GM23338 (cell line): ENCODE measurements around the gene CTDSP2. TPM values are rescaled to one million over a fixed set of nuclear protein-coding genes. Genes with fewer than 3 reads are reported as not detected.

Experiments
- ATAC-seq: fragments of 200-7000 bp; cut with Tn5 transposase; 3 replicates; pipeline ENCODE4 v1.9.1; 2020
- DNase-seq: peaks from one replicate; pipeline ENCODE4 v3.0.0-alpha.2; 2015; ENCODE audit warnings: low spot score
- H2AFZ ChIP-seq: fragments of 200-600 bp; sonication (generic); 2 replicates; pipeline ENCODE4 v1.8.0; 2016; ENCODE audit warnings: antibody characterized with exemption, mild to moderate bottlenecking, moderate library complexity
- H3F3A ChIP-seq: fragments of 200-600 bp; sonication (generic); replicated peaks from 2 replicates; pipeline ENCODE4 v1.8.0; 2017; ENCODE audit warnings: antibody characterized with exemption, mixed run types, low read depth
- H3K27ac ChIP-seq: fragments of 200-600 bp; sonication (generic); 2 replicates; pipeline ENCODE4 v1.6.1; 2016; ENCODE audit warnings: low read depth
- H3K27me3 ChIP-seq: fragments of 200-600 bp; sonication (generic); 2 replicates; pipeline ENCODE4 v1.8.0; 2016; ENCODE audit warnings: mild to moderate bottlenecking, mixed run types, moderate library complexity; ENCODE audit not compliant: insufficient read depth
- H3K36me3 ChIP-seq: fragments of 200-600 bp; sonication (generic); 2 replicates; pipeline ENCODE4 v1.8.0; 2016; ENCODE audit warnings: mild to moderate bottlenecking; ENCODE audit not compliant: insufficient read depth
- H3K4me1 ChIP-seq: fragments of 200-600 bp; sonication (generic); 2 replicates; pipeline ENCODE4 v1.8.0; 2016; ENCODE audit warnings: mild to moderate bottlenecking, moderate library complexity; ENCODE audit not compliant: insufficient read depth
- H3K4me2 ChIP-seq: fragments of 200-600 bp; sonication (generic); 2 replicates; pipeline ENCODE4 v1.7.1; 2017; ENCODE audit warnings: mixed run types
- H3K4me3 ChIP-seq: fragments of 200-600 bp; sonication (generic); 2 replicates; pipeline ENCODE4 v1.6.1; 2016; ENCODE audit warnings: mixed run types
- H3K79me2 ChIP-seq: fragments of 200-600 bp; sonication (generic); replicated peaks from 2 replicates; pipeline ENCODE4 v1.8.0; 2017; ENCODE audit warnings: mild to moderate bottlenecking; ENCODE audit not compliant: insufficient read depth
- H3K9me2 ChIP-seq: fragments of 200-600 bp; sonication (generic); 2 replicates; pipeline ENCODE4 v1.8.0; 2017; ENCODE audit not compliant: insufficient read depth
- H4K20me1 ChIP-seq: fragments of 200-600 bp; sonication (generic); replicated peaks from 2 replicates; pipeline ENCODE4 v1.8.0; 2017; ENCODE audit warnings: mild to moderate bottlenecking; ENCODE audit not compliant: insufficient read depth
- H3K27ac Mint-ChIP-seq: 2 replicates; pipeline ENCODE4 v1.8.0; 2020; ENCODE audit warnings: inconsistent platforms, mild to moderate bottlenecking, moderate library complexity, mixed read lengths
- H3K27me3 Mint-ChIP-seq: 3 replicates; pipeline ENCODE4 v1.8.0; 2022; ENCODE audit warnings: low read depth, mild to moderate bottlenecking, moderate library complexity, mixed read lengths, inconsistent platforms; ENCODE audit not compliant: insufficient read depth, poor library complexity
- H3K36me3 Mint-ChIP-seq: 3 replicates; pipeline ENCODE4 v1.8.0; 2021; ENCODE audit warnings: low read depth, mild to moderate bottlenecking, inconsistent platforms, moderate library complexity, mixed read lengths
- H3K4me1 Mint-ChIP-seq: 3 replicates; pipeline ENCODE4 v1.8.0; 2020; ENCODE audit warnings: mild to moderate bottlenecking, inconsistent platforms, mixed read lengths
- H3K4me3 Mint-ChIP-seq: 3 replicates; pipeline ENCODE4 v1.8.0; 2021; ENCODE audit warnings: moderate library complexity, mild to moderate bottlenecking, inconsistent platforms, mixed read lengths
- H3K9me3 Mint-ChIP-seq: 3 replicates; pipeline ENCODE4 v1.8.0; 2020; ENCODE audit warnings: moderate library complexity, mild to moderate bottlenecking, inconsistent platforms, mixed read lengths
- CREB1 ChIP-seq: fragments of 250-450 bp; sonication (Bioruptor Pico); IDR thresholded peaks from 2 replicates; pipeline ENCODE4 v1.5.0; 2020; ENCODE audit warnings: low read depth, mild to moderate bottlenecking, moderate library complexity
- EZH2 ChIP-seq: fragments of 200-600 bp; sonication (generic); IDR thresholded peaks from one replicate; pipeline ENCODE4 v1.8.0; 2017; ENCODE audit warnings: antibody characterized with exemption, mild to moderate bottlenecking, low read depth; ENCODE audit not compliant: unreplicated experiment
- EZH2phosphoT487 ChIP-seq: fragments of 200-600 bp; sonication (generic); IDR thresholded peaks from one replicate; pipeline ENCODE4 v1.8.1; 2018; ENCODE audit warnings: antibody characterized with exemption; ENCODE audit not compliant: unreplicated experiment
- JUNB ChIP-seq: IDR thresholded peaks from one replicate; pipeline ENCODE4 v1.6.1; 2016; ENCODE audit warnings: antibody characterized with exemption; ENCODE audit not compliant: unreplicated experiment
- NANOG ChIP-seq: IDR thresholded peaks from 2 replicates; pipeline ENCODE4 v1.6.1; 2016; ENCODE audit warnings: antibody characterized with exemption, borderline replicate concordance
- POLR2AphosphoS5 ChIP-seq: IDR thresholded peaks from 2 replicates; pipeline ENCODE4 v1.6.1; 2016; ENCODE audit warnings: antibody characterized with exemption, low read depth
- polyA plus RNA-seq: library from polyadenylated mRNA; unstranded; fragments of >200 nt; fragmentation: Nextera tagmentation; extraction: Ambion mirVana; gene quantifications from 2 replicates; pipeline ENCODE4 v1.2.1, GENCODE V29; 2016
- total RNA-seq: library from RNA; depleted of rRNA; stranded (reverse); fragments of >200 nt; shearing (Covaris generic); gene quantifications from 2 replicates; pipeline ENCODE4 v1.2.3, GENCODE V29; 2014
- TF ChIP-seq, protein P1 (sequence below): IDR thresholded peaks from one replicate; pipeline ENCODE4 v1.6.1; 2018; ENCODE audit warnings: antibody characterized with exemption; ENCODE audit not compliant: unreplicated experiment
- TF ChIP-seq, protein P2 (sequence below), 2 experiments: fragments of 200-600 bp in 1 of 2; sonication (generic) in 1 of 2; conservative IDR thresholded peaks; 2 replicates each; pipeline versions ENCODE4 v1.5.1 to v1.6.1; 2016 to 2017; ENCODE audit warnings: antibody characterized with exemption in 2 of 2, low read depth in 2 of 2, mild to moderate bottlenecking in 2 of 2, moderate library complexity in 1 of 2
- TF ChIP-seq, protein P3 (sequence below): IDR thresholded peaks from 2 replicates; pipeline ENCODE4 v1.6.1; 2016; ENCODE audit warnings: antibody characterized with exemption

The CTDSP2 gene
- total and polyA plus RNA-seq, 2 experiments from 2014 or later, result 22.8 to 81.9 TPM

DNA sequence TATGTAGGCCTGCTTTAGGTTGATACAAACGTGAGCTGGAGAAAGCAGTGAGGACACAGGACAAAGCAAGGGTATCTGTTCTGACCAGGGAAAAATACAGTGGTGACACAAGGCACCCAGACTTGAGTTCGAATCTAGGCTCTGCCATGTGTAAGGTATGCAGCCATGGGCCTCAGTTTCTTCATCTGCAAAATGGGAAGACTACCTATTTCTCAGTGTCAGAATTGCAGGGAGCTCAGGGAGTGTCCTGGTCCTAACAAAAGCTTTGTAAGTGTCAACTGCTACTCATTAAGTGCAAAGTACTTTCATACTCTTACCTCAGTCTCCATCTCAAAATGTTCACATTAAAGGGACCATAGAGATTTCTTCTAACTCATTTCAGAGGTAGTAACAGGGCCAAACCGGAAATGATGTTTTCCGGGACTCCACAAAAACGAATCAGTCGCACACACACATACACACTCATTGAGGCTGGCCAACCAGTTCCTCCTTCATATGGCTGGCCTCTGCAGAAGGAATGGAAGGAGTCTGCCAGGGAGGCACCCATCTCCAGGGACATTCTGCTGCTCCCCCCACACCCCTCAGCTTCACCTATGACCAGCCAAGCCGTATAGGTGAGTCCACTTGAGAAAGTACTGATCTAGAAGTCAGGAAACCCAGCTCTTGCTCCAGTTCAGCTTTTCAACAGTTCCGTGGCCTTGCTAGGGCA, 7.8 kb downstream of the CTDSP2 start:
- H3K4me1 Mint-ChIP-seq, result peaks cover 93% of the 10 kb centered on the region
- ATAC-seq (no peak), DNase-seq (no peak)
- peaks cover 94% of the 10 kb centered on the region for H3K4me1 ChIP-seq
- H4K20me1 ChIP-seq, result peaks cover 49% of the 10 kb centered on the region
- H3K27me3 ChIP-seq, result no peaks in the 10 kb centered on the region
- H3K9me2 ChIP-seq, result no peaks in the 10 kb centered on the region
- H3K4me2 ChIP-seq, result peak overlapping the region; percentile 68; the same call in 1 of the 2 replicates
- peaks cover 4% of the 10 kb centered on the region; the same call in 1 of the 3 replicates for H3K36me3 Mint-ChIP-seq
- H3K9me3 Mint-ChIP-seq, result no peaks in the 10 kb centered on the region
- H3K36me3 ChIP-seq, result no peaks in the 10 kb centered on the region
- peaks cover 10% of the 10 kb centered on the region for H3F3A ChIP-seq
- H3K4me3 ChIP-seq, result no peak overlapping the region
- peaks cover 8% of the 10 kb centered on the region for H3K27me3 Mint-ChIP-seq
- no peak overlapping the region for H2AFZ ChIP-seq
- H3K79me2 ChIP-seq, result peaks cover 99% of the 10 kb centered on the region
- no peak overlapping the region for H3K27ac Mint-ChIP-seq
- H3K27ac ChIP-seq, result peak overlapping the region; percentile 75; the same call in 1 of the 2 replicates
- TF ChIP-seq, protein P1, sequence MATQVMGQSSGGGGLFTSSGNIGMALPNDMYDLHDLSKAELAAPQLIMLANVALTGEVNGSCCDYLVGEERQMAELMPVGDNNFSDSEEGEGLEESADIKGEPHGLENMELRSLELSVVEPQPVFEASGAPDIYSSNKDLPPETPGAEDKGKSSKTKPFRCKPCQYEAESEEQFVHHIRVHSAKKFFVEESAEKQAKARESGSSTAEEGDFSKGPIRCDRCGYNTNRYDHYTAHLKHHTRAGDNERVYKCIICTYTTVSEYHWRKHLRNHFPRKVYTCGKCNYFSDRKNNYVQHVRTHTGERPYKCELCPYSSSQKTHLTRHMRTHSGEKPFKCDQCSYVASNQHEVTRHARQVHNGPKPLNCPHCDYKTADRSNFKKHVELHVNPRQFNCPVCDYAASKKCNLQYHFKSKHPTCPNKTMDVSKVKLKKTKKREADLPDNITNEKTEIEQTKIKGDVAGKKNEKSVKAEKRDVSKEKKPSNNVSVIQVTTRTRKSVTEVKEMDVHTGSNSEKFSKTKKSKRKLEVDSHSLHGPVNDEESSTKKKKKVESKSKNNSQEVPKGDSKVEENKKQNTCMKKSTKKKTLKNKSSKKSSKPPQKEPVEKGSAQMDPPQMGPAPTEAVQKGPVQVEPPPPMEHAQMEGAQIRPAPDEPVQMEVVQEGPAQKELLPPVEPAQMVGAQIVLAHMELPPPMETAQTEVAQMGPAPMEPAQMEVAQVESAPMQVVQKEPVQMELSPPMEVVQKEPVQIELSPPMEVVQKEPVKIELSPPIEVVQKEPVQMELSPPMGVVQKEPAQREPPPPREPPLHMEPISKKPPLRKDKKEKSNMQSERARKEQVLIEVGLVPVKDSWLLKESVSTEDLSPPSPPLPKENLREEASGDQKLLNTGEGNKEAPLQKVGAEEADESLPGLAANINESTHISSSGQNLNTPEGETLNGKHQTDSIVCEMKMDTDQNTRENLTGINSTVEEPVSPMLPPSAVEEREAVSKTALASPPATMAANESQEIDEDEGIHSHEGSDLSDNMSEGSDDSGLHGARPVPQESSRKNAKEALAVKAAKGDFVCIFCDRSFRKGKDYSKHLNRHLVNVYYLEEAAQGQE, result no peak
- peak; percentile 36; the same call in 1 of the 2 replicates for TF ChIP-seq POLR2AphosphoS5
- no peak overlapping the region for H3K4me3 Mint-ChIP-seq

DNA sequence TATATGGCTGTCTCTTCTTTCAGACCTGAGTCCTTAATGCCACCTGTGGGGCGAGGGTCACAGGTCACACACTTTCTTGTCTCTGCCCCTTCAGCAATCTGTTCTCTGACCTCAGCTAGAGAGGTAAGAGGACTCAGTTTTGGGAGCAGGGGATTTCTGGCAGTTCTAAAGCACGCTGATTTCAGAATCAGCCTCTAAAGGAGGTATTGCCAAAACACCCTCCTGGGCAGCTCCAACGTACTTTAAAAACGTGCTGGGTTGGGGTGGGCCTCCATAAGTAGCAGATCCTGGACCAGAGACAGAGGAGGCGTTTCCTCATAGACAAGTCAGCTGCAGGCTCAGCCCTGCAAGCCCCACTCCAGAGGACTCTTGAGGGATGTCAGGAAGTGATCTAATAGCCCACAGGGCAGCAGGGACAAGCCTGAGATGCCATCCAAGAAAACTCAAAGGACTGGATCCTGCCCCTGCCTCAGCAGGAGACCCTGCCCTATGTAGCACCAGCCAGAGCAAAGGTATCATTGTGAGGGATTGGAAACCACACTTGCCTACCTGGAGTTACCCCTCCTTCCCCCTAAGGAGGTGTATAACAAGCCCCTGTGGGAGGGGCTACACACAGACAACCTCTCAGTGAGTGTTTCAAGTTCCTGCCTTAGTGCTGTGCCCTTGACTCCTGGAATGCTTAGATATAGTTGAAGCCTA, 8.5 kb downstream of the CTDSP2 start:
- Mint-ChIP-seq H3K27ac (peak overlapping the region; percentile 96), H3K4me3 (peak overlapping the region; percentile 44; the same call in 2 of the 3 replicates), H3K36me3 (peaks cover 4% of the 10 kb centered on the region; the same call in 1 of the 3 replicates), H3K27me3 (peaks cover 8% of the 10 kb centered on the region), H3K4me1 (peaks cover 93% of the 10 kb centered on the region), H3K9me3 (no peaks in the 10 kb centered on the region)
- H3K27ac ChIP-seq, result peak overlapping the region; percentile 88
- ATAC-seq (peak; percentile 35), DNase-seq (peak; percentile 79)
- H3K4me1 ChIP-seq, result peaks cover 94% of the 10 kb centered on the region
- H2AFZ ChIP-seq, result no peak overlapping the region
- H3K27me3 ChIP-seq, result no peaks in the 10 kb centered on the region
- H3K9me2 ChIP-seq, result no peaks in the 10 kb centered on the region
- H3K4me2 ChIP-seq, result peak overlapping the region; percentile 68
- H3F3A ChIP-seq, result peaks cover 10% of the 10 kb centered on the region
- peak overlapping the region; percentile 29 for H3K4me3 ChIP-seq
- H4K20me1 ChIP-seq, result peaks cover 48% of the 10 kb centered on the region
- no peaks in the 10 kb centered on the region for H3K36me3 ChIP-seq
- TF ChIP-seq POLR2AphosphoS5 (no peak), JUNB (no peak), NANOG (no peak), EZH2 (no peak), EZH2phosphoT487 (no peak), CREB1 (CRISPR knock-in tag) (no peak)
- TF ChIP-seq, protein P2, sequence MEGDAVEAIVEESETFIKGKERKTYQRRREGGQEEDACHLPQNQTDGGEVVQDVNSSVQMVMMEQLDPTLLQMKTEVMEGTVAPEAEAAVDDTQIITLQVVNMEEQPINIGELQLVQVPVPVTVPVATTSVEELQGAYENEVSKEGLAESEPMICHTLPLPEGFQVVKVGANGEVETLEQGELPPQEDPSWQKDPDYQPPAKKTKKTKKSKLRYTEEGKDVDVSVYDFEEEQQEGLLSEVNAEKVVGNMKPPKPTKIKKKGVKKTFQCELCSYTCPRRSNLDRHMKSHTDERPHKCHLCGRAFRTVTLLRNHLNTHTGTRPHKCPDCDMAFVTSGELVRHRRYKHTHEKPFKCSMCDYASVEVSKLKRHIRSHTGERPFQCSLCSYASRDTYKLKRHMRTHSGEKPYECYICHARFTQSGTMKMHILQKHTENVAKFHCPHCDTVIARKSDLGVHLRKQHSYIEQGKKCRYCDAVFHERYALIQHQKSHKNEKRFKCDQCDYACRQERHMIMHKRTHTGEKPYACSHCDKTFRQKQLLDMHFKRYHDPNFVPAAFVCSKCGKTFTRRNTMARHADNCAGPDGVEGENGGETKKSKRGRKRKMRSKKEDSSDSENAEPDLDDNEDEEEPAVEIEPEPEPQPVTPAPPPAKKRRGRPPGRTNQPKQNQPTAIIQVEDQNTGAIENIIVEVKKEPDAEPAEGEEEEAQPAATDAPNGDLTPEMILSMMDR (conservative IDR thresholded peaks at IDR 0.05; ENCODE audit: low read depth in 2 of 2), result no peak
- TF ChIP-seq, protein P3, sequence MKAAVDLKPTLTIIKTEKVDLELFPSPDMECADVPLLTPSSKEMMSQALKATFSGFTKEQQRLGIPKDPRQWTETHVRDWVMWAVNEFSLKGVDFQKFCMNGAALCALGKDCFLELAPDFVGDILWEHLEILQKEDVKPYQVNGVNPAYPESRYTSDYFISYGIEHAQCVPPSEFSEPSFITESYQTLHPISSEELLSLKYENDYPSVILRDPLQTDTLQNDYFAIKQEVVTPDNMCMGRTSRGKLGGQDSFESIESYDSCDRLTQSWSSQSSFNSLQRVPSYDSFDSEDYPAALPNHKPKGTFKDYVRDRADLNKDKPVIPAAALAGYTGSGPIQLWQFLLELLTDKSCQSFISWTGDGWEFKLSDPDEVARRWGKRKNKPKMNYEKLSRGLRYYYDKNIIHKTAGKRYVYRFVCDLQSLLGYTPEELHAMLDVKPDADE, result no peak
- H3K79me2 ChIP-seq, result peaks cover 99% of the 10 kb centered on the region
